BE2C (cell line): ENCODE measurements around the gene CDHR3.
A peak's percentile ranks its signal among the peaks of the same experiment; 100 is the strongest.

ENCODE experiments used
- DNase-seq: peaks from one replicate; pipeline ENCODE4 v3.0.0-alpha.2; 2020
- H3K27me3 ChIP-seq: fragments of 250-450 bp; sonication (Bioruptor Pico); 2 replicates; pipeline ENCODE4 v1.5.1; 2020; ENCODE audit warnings: mild to moderate bottlenecking
- H3K36me3 ChIP-seq: fragments of 250-450 bp; sonication (Bioruptor Pico); 2 replicates; pipeline ENCODE4 v1.5.1; 2020; ENCODE audit warnings: mild to moderate bottlenecking
- H3K4me1 ChIP-seq: fragments of 250-450 bp; sonication (Bioruptor Pico); 2 replicates; pipeline ENCODE4 v1.5.1; 2020
- H3K4me3 ChIP-seq: 2 replicates; pipeline ENCODE4 v1.5.1; 2011; ENCODE audit warnings: low read depth, low read length
- H3K9me3 ChIP-seq: fragments of 250-450 bp; sonication (Bioruptor Pico); 2 replicates; pipeline ENCODE4 v1.5.1; 2020
- CTCF ChIP-seq: IDR thresholded peaks from 2 replicates; pipeline ENCODE4 v1.5.1; 2012; ENCODE audit warnings: mild to moderate bottlenecking, low read depth, low read length

CDHR3 gene

GRCh38 chr7:105937411-105937810 lies 25.7 kb upstream of the CDHR3 start:
- no peaks in the 10 kb centered on the region for H3K9me3 ChIP-seq
- H3K4me1 ChIP-seq: peaks cover 15% of the 10 kb centered on the region
- TF ChIP-seq CTCF: no peak
- H3K4me3 ChIP-seq: no peak overlapping the region
- H3K27me3 ChIP-seq: no peaks in the 10 kb centered on the region
- no peaks in the 10 kb centered on the region for H3K36me3 ChIP-seq
- DNase-seq: no peak

GRCh38 chr7:105940109-105940508 lies 23.0 kb upstream of the CDHR3 start:
- H3K4me3 ChIP-seq: no peak overlapping the region
- peaks cover 15% of the 10 kb centered on the region for H3K4me1 ChIP-seq
- H3K36me3 ChIP-seq: no peaks in the 10 kb centered on the region
- H3K27me3 ChIP-seq: no peaks in the 10 kb centered on the region
- no peaks in the 10 kb centered on the region for H3K9me3 ChIP-seq
- no peak for TF ChIP-seq CTCF
- DNase-seq: peak; percentile 27

GRCh38 chr7:105941596-105941995 lies 21.5 kb upstream of the CDHR3 start:
- no peaks in the 10 kb centered on the region for H3K27me3 ChIP-seq
- DNase-seq: no peak
- H3K4me3 ChIP-seq: no peak overlapping the region
- TF ChIP-seq CTCF: no peak
- no peaks in the 10 kb centered on the region for H3K36me3 ChIP-seq
- peaks cover 15% of the 10 kb centered on the region for H3K4me1 ChIP-seq
- H3K9me3 ChIP-seq: no peaks in the 10 kb centered on the region

GRCh38 chr7:105943486-105943885 lies 19.6 kb upstream of the CDHR3 start:
- no peak for DNase-seq
- Histone ChIP-seq H3K9me3 (no peaks in the 10 kb centered on the region), H3K27me3 (no peaks in the 10 kb centered on the region), H3K4me3 (no peak overlapping the region), H3K36me3 (no peaks in the 10 kb centered on the region), H3K4me1 (peaks cover 15% of the 10 kb centered on the region)
- no peak for TF ChIP-seq CTCF

- no peaks in the 10 kb centered on the region for H3K27me3 ChIP-seq
- DNase-seq: no peak
- no peaks in the 10 kb centered on the region for H3K36me3 ChIP-seq
- H3K4me1 ChIP-seq: peaks cover 4% of the 10 kb centered on the region
- no peaks in the 10 kb centered on the region for H3K9me3 ChIP-seq
- no peak overlapping the region for H3K4me3 ChIP-seq
- TF ChIP-seq CTCF: no peak
Measured at GRCh38 chr7:105945848-105946247, 17.2 kb upstream of the CDHR3 start.

- TF ChIP-seq CTCF: no peak
- H3K4me3 ChIP-seq: no peak overlapping the region
- no peaks in the 10 kb centered on the region for H3K9me3 ChIP-seq
- no peaks in the 10 kb centered on the region for H3K27me3 ChIP-seq
- no peaks in the 10 kb centered on the region for H3K4me1 ChIP-seq
- DNase-seq: no peak
- H3K36me3 ChIP-seq: no peaks in the 10 kb centered on the region
Measured at GRCh38 chr7:105951597-105951996, 11.5 kb upstream of the CDHR3 start.
